ENCODE results near the gene YPEL2.

DNA sequence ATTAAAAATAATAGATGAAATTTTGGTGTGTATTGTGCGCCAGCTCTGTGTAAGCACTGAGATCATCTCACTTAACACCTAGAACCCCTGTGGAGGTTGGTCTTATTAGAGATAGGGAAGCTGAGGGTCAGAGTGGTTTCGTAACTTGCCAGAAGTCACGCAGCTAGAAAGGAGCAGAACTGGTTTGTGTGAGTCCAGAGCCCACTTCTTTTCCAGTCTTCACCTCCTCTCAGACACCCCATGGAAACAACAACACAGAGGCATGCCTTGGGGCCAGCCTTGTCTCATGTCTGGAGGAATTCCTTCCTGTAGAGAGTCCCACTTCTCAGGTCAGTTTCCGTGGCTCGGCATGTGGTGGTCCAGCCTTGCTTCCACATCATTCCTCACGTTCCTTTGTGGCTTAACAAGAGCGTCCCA is 16.5 kb downstream of the YPEL2 start:
- TF ChIP-seq, protein P1, sequence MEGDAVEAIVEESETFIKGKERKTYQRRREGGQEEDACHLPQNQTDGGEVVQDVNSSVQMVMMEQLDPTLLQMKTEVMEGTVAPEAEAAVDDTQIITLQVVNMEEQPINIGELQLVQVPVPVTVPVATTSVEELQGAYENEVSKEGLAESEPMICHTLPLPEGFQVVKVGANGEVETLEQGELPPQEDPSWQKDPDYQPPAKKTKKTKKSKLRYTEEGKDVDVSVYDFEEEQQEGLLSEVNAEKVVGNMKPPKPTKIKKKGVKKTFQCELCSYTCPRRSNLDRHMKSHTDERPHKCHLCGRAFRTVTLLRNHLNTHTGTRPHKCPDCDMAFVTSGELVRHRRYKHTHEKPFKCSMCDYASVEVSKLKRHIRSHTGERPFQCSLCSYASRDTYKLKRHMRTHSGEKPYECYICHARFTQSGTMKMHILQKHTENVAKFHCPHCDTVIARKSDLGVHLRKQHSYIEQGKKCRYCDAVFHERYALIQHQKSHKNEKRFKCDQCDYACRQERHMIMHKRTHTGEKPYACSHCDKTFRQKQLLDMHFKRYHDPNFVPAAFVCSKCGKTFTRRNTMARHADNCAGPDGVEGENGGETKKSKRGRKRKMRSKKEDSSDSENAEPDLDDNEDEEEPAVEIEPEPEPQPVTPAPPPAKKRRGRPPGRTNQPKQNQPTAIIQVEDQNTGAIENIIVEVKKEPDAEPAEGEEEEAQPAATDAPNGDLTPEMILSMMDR (conservative IDR thresholded peaks at IDR 0.05): no peak
- no peak for TF ChIP-seq ZFX (IDR thresholded peaks at IDR 0.05)
